ENCODE measurements around the gene IQGAP1. TPM values are rescaled to one million over a fixed set of nuclear protein-coding genes. Genes with fewer than 3 reads are reported as not detected.
"Not testable (repeated sequence)": the region's sequence is repeated elsewhere in the genome, so short reads cannot be mapped to it uniquely, and the experiment has no call there.

The IQGAP1 gene
- total RNA-seq, 1 experiment from 2014 or later = 106 TPM

DNA sequence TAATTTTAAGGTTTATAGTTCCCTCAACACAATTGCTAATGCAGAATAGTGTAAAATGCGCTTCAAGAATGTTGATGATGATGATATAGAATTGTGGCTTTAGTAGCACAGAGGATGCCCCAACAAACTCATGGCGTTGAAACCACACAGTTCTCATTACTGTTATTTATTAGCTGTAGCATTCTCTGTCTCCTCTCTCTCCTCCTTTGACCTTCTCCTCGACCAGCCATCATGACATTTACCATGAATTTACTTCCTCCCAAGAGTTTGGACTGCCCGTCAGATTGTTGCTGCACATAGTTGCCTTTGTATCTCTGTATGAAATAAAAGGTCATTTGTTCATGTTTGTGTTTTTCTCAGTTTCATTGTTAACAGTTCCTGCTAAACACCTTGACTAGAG, 113.9 kb downstream of the IQGAP1 start (continued):
- TF ChIP-seq TCF7 (CRISPR knock-in tag; IDR thresholded peaks at IDR 0.05; ENCODE audit: low read depth) = no peak
- TF ChIP-seq, protein P1, sequence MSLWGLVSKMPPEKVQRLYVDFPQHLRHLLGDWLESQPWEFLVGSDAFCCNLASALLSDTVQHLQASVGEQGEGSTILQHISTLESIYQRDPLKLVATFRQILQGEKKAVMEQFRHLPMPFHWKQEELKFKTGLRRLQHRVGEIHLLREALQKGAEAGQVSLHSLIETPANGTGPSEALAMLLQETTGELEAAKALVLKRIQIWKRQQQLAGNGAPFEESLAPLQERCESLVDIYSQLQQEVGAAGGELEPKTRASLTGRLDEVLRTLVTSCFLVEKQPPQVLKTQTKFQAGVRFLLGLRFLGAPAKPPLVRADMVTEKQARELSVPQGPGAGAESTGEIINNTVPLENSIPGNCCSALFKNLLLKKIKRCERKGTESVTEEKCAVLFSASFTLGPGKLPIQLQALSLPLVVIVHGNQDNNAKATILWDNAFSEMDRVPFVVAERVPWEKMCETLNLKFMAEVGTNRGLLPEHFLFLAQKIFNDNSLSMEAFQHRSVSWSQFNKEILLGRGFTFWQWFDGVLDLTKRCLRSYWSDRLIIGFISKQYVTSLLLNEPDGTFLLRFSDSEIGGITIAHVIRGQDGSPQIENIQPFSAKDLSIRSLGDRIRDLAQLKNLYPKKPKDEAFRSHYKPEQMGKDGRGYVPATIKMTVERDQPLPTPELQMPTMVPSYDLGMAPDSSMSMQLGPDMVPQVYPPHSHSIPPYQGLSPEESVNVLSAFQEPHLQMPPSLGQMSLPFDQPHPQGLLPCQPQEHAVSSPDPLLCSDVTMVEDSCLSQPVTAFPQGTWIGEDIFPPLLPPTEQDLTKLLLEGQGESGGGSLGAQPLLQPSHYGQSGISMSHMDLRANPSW (CRISPR knock-in tag; conservative IDR thresholded peaks at IDR 0.05; ENCODE audit: low read depth) = no peak
- no peak for TF ChIP-seq ZNF263 (CRISPR knock-in tag; IDR thresholded peaks at IDR 0.05; ENCODE audit: low read depth)
- TF ChIP-seq SP1 (CRISPR knock-in tag; conservative IDR thresholded peaks at IDR 0.05) = no peak
- no peak for TF ChIP-seq ZBTB21 (CRISPR knock-in tag; IDR thresholded peaks at IDR 0.05; ENCODE audit: borderline replicate concordance)
- TF ChIP-seq ATF1 (CRISPR knock-in tag; IDR thresholded peaks at IDR 0.05) = no peak
- TF ChIP-seq, protein P2, sequence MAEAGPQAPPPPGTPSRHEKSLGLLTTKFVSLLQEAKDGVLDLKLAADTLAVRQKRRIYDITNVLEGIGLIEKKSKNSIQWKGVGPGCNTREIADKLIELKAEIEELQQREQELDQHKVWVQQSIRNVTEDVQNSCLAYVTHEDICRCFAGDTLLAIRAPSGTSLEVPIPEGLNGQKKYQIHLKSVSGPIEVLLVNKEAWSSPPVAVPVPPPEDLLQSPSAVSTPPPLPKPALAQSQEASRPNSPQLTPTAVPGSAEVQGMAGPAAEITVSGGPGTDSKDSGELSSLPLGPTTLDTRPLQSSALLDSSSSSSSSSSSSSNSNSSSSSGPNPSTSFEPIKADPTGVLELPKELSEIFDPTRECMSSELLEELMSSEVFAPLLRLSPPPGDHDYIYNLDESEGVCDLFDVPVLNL (CRISPR knock-in tag; IDR thresholded peaks at IDR 0.05; ENCODE audit: borderline replicate concordance, low read depth) = no peak

DNA sequence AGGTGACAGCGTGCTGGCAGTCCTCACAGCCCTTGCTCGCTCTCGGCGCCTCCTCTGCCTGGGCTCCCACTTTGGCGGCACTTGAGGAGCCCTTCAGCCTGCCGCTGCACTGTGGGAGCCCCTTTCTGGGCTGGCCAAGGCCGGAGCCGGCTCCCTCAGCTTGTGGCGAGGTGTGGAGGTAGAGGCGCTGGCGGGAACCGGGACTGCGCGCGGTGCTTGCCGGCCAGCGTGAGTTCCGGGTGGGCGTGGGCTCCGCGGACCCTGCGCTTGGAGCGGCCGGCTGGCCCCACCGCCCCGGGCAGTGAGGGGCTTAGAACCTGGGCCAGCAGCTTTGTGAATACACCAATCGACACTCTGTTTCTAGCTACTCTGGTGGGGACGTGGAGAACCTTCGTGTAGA, 122.7 kb downstream of the IQGAP1 start:
- ATAC-seq; H3K27me3 Mint-ChIP-seq (ENCODE audit: low read depth); H3K4me1 Mint-ChIP-seq; DNase-seq (ENCODE audit: low spot score); H3K4me3 Mint-ChIP-seq; POLR2A ChIA-PET; H3K27ac Mint-ChIP-seq: not testable (repeated sequence)
- CTCF ChIA-PET = interaction anchor here (2.7 kb wide), 1 partner anchor 191 kb away, joined by 10 read pairs; no protein-coding TSS in a partner anchor
- Mint-ChIP-seq H3K9me3 (peaks cover 33% of the 10 kb centered on the region), H3K36me3 (peaks cover 16% of the 10 kb centered on the region)

DNA sequence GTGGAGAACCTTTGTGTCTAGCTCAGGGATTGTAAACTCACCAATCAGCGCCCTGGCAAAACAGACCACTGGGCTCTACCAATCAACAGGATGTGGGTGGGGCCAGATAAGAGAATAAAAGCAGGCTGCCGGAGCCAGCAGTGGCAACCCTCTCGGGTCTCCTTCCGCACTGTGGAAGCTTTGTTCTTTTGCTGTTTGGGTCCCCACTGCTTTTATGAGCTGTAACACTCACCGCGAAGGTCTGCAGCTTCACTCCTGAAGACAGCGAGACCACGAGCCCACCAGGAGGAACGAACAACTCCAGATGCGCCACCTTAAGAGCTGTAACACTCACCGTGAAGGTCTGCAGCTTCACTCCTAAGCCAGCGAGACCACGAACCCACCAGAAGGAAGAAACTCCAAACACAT, 123.2 kb downstream of the IQGAP1 start:
- POLR2A ChIA-PET; H3K4me3 Mint-ChIP-seq; DNase-seq (ENCODE audit: low spot score); H3K27ac Mint-ChIP-seq; H3K27me3 Mint-ChIP-seq (ENCODE audit: low read depth); ATAC-seq; H3K4me1 Mint-ChIP-seq: not testable (repeated sequence)
- H3K36me3 Mint-ChIP-seq = peaks cover 16% of the 10 kb centered on the region
- peaks cover 33% of the 10 kb centered on the region for H3K9me3 Mint-ChIP-seq
- CTCF ChIA-PET = interaction anchor here (1.5 to 2.7 kb wide), 2 partner anchors 191 to 218 kb away, joined by 5 to 10 read pairs; no protein-coding TSS in a partner anchor

DNA sequence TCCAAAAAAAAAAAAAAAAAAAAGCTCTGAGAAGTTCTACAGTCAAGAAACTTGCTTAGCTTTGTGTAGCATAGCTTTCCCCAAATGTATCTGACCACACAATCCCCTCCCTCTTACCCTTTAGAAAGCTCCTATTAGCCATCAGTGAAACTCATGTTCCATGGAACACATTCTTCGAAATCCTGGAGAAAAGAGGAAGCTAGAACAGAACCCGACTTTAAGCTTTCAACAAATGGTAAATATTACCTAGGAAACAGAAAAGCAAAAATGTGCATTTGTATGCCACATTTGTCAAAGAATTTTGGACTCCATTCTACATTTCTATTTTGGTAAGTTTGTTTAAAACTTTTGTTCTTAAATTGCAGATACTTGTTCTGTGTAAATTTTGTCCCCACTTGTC, 124.2 kb downstream of the IQGAP1 start:
- peaks cover 16% of the 10 kb centered on the region for H3K36me3 Mint-ChIP-seq
- H3K4me1 Mint-ChIP-seq = peaks cover 2% of the 10 kb centered on the region
- POLR2A ChIA-PET = interaction anchor here (0.6 to 0.7 kb wide), 4 partner anchors 9 to 33 kb away, joined by 3 to 6 read pairs (median 4); no protein-coding TSS in a partner anchor
- no peak overlapping the region for H3K4me3 Mint-ChIP-seq
- peaks cover 33% of the 10 kb centered on the region for H3K9me3 Mint-ChIP-seq
- no peak overlapping the region for H3K27ac Mint-ChIP-seq
- DNase-seq (ENCODE audit: low spot score) = no peak
- CTCF ChIA-PET = interaction anchor here (0.6 to 1.5 kb wide), 2 partner anchors 219 to 266 kb away, joined by 3 to 5 read pairs; no protein-coding TSS in a partner anchor
- ATAC-seq = no peak
- H3K27me3 Mint-ChIP-seq (ENCODE audit: low read depth) = no peaks in the 10 kb centered on the region
- TF ChIP-seq IRF2 (CRISPR knock-in tag; IDR thresholded peaks at IDR 0.05; ENCODE audit: borderline replicate concordance, low read depth) (no peak), ZNF671 (CRISPR knock-in tag; IDR thresholded peaks at IDR 0.05) (no peak), OVOL2 (CRISPR knock-in tag; IDR thresholded peaks at IDR 0.05; ENCODE audit: borderline replicate concordance) (no peak), ATF1 (CRISPR knock-in tag; IDR thresholded peaks at IDR 0.05) (no peak), NFATC4 (CRISPR knock-in tag; IDR thresholded peaks at IDR 0.05) (no peak), CBFB (CRISPR knock-in tag; IDR thresholded peaks at IDR 0.05; ENCODE audit: low read depth) (no peak), FOXK1 (CRISPR knock-in tag; IDR thresholded peaks at IDR 0.05) (no peak), JAZF1 (CRISPR knock-in tag; IDR thresholded peaks at IDR 0.05) (no peak)
- TF ChIP-seq, protein P1 (CRISPR knock-in tag; conservative IDR thresholded peaks at IDR 0.05; ENCODE audit: low read depth) = no peak
- TF ChIP-seq, protein P3, sequence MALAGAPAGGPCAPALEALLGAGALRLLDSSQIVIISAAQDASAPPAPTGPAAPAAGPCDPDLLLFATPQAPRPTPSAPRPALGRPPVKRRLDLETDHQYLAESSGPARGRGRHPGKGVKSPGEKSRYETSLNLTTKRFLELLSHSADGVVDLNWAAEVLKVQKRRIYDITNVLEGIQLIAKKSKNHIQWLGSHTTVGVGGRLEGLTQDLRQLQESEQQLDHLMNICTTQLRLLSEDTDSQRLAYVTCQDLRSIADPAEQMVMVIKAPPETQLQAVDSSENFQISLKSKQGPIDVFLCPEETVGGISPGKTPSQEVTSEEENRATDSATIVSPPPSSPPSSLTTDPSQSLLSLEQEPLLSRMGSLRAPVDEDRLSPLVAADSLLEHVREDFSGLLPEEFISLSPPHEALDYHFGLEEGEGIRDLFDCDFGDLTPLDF (CRISPR knock-in tag; IDR thresholded peaks at IDR 0.05) = no peak
- TF ChIP-seq, protein P4, sequence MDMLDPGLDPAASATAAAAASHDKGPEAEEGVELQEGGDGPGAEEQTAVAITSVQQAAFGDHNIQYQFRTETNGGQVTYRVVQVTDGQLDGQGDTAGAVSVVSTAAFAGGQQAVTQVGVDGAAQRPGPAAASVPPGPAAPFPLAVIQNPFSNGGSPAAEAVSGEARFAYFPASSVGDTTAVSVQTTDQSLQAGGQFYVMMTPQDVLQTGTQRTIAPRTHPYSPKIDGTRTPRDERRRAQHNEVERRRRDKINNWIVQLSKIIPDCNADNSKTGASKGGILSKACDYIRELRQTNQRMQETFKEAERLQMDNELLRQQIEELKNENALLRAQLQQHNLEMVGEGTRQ (CRISPR knock-in tag; IDR thresholded peaks at IDR 0.05) = no peak
- TF ChIP-seq, protein P5, sequence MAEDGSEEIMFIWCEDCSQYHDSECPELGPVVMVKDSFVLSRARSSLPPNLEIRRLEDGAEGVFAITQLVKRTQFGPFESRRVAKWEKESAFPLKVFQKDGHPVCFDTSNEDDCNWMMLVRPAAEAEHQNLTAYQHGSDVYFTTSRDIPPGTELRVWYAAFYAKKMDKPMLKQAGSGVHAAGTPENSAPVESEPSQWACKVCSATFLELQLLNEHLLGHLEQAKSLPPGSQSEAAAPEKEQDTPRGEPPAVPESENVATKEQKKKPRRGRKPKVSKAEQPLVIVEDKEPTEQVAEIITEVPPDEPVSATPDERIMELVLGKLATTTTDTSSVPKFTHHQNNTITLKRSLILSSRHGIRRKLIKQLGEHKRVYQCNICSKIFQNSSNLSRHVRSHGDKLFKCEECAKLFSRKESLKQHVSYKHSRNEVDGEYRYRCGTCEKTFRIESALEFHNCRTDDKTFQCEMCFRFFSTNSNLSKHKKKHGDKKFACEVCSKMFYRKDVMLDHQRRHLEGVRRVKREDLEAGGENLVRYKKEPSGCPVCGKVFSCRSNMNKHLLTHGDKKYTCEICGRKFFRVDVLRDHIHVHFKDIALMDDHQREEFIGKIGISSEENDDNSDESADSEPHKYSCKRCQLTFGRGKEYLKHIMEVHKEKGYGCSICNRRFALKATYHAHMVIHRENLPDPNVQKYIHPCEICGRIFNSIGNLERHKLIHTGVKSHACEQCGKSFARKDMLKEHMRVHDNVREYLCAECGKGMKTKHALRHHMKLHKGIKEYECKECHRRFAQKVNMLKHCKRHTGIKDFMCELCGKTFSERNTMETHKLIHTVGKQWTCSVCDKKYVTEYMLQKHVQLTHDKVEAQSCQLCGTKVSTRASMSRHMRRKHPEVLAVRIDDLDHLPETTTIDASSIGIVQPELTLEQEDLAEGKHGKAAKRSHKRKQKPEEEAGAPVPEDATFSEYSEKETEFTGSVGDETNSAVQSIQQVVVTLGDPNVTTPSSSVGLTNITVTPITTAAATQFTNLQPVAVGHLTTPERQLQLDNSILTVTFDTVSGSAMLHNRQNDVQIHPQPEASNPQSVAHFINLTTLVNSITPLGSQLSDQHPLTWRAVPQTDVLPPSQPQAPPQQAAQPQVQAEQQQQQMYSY (CRISPR knock-in tag; IDR thresholded peaks at IDR 0.05) = no peak

All from WTC11 (cell line).